ENCODE measurements around the gene PTPMT1.

DNA sequence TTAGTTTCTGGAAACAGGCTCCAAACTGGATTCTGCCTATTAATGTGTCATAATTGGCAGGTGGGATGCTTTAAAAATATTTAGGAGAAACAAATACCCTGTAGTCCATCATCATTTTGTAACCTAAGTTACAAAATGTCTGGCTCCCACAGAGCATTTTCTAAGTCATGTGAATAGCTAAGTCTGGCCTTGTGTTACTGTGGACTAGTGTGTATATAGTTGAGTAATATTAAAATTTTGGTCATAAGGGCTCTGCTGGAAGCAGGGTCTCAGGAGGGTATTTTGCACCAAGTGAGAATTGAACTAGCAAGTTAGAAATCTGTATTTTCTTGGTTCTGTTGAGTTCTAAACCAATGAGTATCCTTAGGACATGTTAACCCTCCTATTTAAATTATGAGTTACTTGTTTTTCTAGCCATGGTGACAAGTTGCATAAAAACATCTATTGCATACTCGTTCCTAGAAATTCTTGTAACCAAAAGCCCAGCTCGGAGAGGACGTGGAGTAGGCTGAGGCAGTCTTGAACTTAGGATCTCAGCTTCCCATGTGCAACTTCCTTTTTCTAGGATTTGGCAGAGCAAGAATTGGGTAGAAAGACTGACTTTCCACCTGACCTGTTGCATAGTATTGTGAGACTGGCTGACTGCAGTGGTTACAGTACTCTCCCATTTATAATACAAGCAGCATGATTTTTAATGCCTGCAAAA, 5.4 kb downstream of the PTPMT1 start:
- TF ChIP-seq CTCF (IDR thresholded peaks at IDR 0.05) (no peak), EZH2phosphoT487 (IDR thresholded peaks at IDR 0.05) (no peak)

Measured in neural progenitor cell (in vitro differentiated cells).